ENCODE data around the gene KCNA10.

KCNA10 gene

GRCh38 chr1:110475362-110476027, 43.5 kb downstream of the KCNA10 start:
- no peak overlapping the region for H3K4me3 ChIP-seq (ENCODE audit: low read length)
- DNase-seq (ENCODE audit: low read depth): no peak
- TF ChIP-seq CTCF (conservative IDR thresholded peaks at IDR 0.05; ENCODE audit: low read depth, low read length): peak; percentile 7

GRCh38 chr1:110474444-110474843, 44.5 kb downstream of the KCNA10 start:
- H3K4me3 ChIP-seq (ENCODE audit: low read length): no peak overlapping the region
- DNase-seq (ENCODE audit: low read depth): no peak
- no peak for TF ChIP-seq CTCF (conservative IDR thresholded peaks at IDR 0.05; ENCODE audit: low read depth, low read length)

- no peak for TF ChIP-seq CTCF (conservative IDR thresholded peaks at IDR 0.05; ENCODE audit: low read depth, low read length)
- no peak overlapping the region for H3K4me3 ChIP-seq (ENCODE audit: low read length)
- DNase-seq (ENCODE audit: low read depth): no peak
Measured at GRCh38 chr1:110472546-110472945, 46.4 kb downstream of the KCNA10 start.

GRCh38 chr1:110471131-110471530, 47.8 kb downstream of the KCNA10 start:
- no peak overlapping the region for H3K4me3 ChIP-seq (ENCODE audit: low read length)
- DNase-seq (ENCODE audit: low read depth): no peak
- TF ChIP-seq CTCF (conservative IDR thresholded peaks at IDR 0.05; ENCODE audit: low read depth, low read length): no peak

Data from retinal pigment epithelial cell (primary cell).